ENCODE data around the gene PTPN21.

- no peak for TF ChIP-seq CTCF (IDR thresholded peaks at IDR 0.05)
- no peak for TF ChIP-seq POLR2A (IDR thresholded peaks at IDR 0.05)
- no peak for TF ChIP-seq POLR2AphosphoS5 (IDR thresholded peaks at IDR 0.05)
Measured at GRCh38 chr14:88604212-88604611, 49.4 kb upstream of the PTPN21 start.

Measured in stomach (tissue), 4 donors.